Right ventricle myocardium inferior (tissue), 1 donor: ENCODE results near the gene RAB44. TPM values are rescaled to one million over a fixed set of nuclear protein-coding genes. Genes with fewer than 3 reads are reported as not detected.

Experiments
- ATAC-seq: fragments of 200-7000 bp; cut with Tn5 transposase; one replicate; pipeline ENCODE4 v1.9.1; 2020; ENCODE audit warnings: mild to moderate bottlenecking, moderate library complexity
- DNase-seq: peaks from one replicate; pipeline ENCODE4 v3.0.0; 2021; ENCODE audit errors: missing footprints
- intact Hi-C: fragments of 100-400 bp; cut with DNase I; formaldehyde crosslinking; loops from one replicate; pipeline ENCODE4 v1.11.0; 2022
- total RNA-seq: library from RNA; stranded (reverse); fragmentation: NEBNext Ultra II Directional; extraction: Animal tissue kit (Norgen Biotek cat#: 25700); gene quantifications from one replicate; pipeline ENCODE4 v1.2.1, GENCODE V29; 2021
- donor health status: DM: no; HTN: yes; CAD: no; lungs with severe emphysema.

The RAB44 gene
- total RNA-seq, 1 donor from 2014 or later: 0.08 TPM

GRCh38 chr6:36740818-36741179 lies 43.2 kb downstream of the RAB44 start:
- ATAC-seq (no peak), DNase-seq (no peak)
- intact Hi-C loops: no loop called here

- intact Hi-C loops: no loop called here
- no peak for ATAC-seq
- DNase-seq: no peak
Observed at GRCh38 chr6:36742146-36742545, 44.5 kb downstream of the RAB44 start.

GRCh38 chr6:36743032-36743431 lies 45.4 kb downstream of the RAB44 start:
- ATAC-seq: no peak
- no peak for DNase-seq
- intact Hi-C loops: no loop called here

GRCh38 chr6:36743538-36744303 lies 46.1 kb downstream of the RAB44 start:
- ATAC-seq (no peak), DNase-seq (no peak)
- intact Hi-C loops: no loop called here

GRCh38 chr6:36744304-36744673 lies 46.7 kb downstream of the RAB44 start:
- ATAC-seq: no peak
- intact Hi-C loops: no loop called here
- no peak for DNase-seq

- ATAC-seq (no peak), DNase-seq (no peak)
Observed at GRCh38 chr6:36745283-36745682, 47.7 kb downstream of the RAB44 start.

GRCh38 chr6:36745836-36746235 lies 48.2 kb downstream of the RAB44 start:
- DNase-seq (no peak), ATAC-seq (no peak)
- intact Hi-C loops: no loop called here

More at GRCh38 chr6:36745283-36745682, 47.7 kb downstream of the RAB44 start:
- intact Hi-C loops: no loop called here

GRCh38 chr6:36746251-36746650 lies 48.6 kb downstream of the RAB44 start:
- ATAC-seq (no peak), DNase-seq (no peak)
- intact Hi-C loops: no loop called here

- intact Hi-C loops: no loop called here
- no peak for ATAC-seq
- DNase-seq: no peak
Observed at GRCh38 chr6:36749829-36750489, 52.3 kb downstream of the RAB44 start.

- DNase-seq (no peak), ATAC-seq (no peak)
- intact Hi-C loops: no loop called here
Observed at GRCh38 chr6:36751091-36751490, 53.5 kb downstream of the RAB44 start.

GRCh38 chr6:36751833-36752186 lies 54.2 kb downstream of the RAB44 start:
- no peak for ATAC-seq
- intact Hi-C loops: no loop called here
- no peak for DNase-seq

- no peak for DNase-seq
- intact Hi-C loops: no loop called here
- ATAC-seq: no peak
Observed at GRCh38 chr6:36752187-36752885, 54.7 kb downstream of the RAB44 start.

GRCh38 chr6:36752886-36753506 lies 55.4 kb downstream of the RAB44 start:
- ATAC-seq: peak; percentile 40
- no peak for DNase-seq
- intact Hi-C loops: no loop called here

GRCh38 chr6:36753671-36754405 lies 56.2 kb downstream of the RAB44 start:
- ATAC-seq (no peak), DNase-seq (no peak)
- intact Hi-C loops: no loop called here

GRCh38 chr6:36754582-36755434 lies 57.2 kb downstream of the RAB44 start:
- ATAC-seq (no peak), DNase-seq (no peak)
- intact Hi-C loops: loop anchor here (5.0 kb wide), 1 partner anchor 68 kb away; no protein-coding TSS in a partner anchor

GRCh38 chr6:36755435-36756348 lies 58.1 kb downstream of the RAB44 start:
- no peak for DNase-seq
- no peak for ATAC-seq
- intact Hi-C loops: loop anchor here (5.0 kb wide), 1 partner anchor 68 kb away; no protein-coding TSS in a partner anchor

GRCh38 chr6:36756786-36757185 lies 59.2 kb downstream of the RAB44 start:
- DNase-seq (no peak), ATAC-seq (no peak)
- intact Hi-C loops: loop anchor here (5.0 kb wide), 1 partner anchor 69 kb away; no protein-coding TSS in a partner anchor
